Measurements from ENCODE around the gene FAM193B. TPM values are rescaled to one million over a fixed set of nuclear protein-coding genes. Genes with fewer than 3 reads are reported as not detected.

FAM193B gene
- total RNA-seq, 2 experiments from 2014 or later, result 58.7 to 59.3 TPM

GRCh38 chr5:177483042-177483441 lies 71.3 kb downstream of the FAM193B start:
- CTCF ChIA-PET, result interaction anchor here (1.3 to 1.6 kb wide), 2 partner anchors 10 to 14 kb away, joined by 3 to 13 read pairs; partner anchors contain the start of gene PDLIM7

GRCh38 chr5:177482359-177482795 lies 72.0 kb downstream of the FAM193B start:
- CTCF ChIA-PET, result interaction anchor here (1.3 to 1.6 kb wide), 2 partner anchors 11 to 15 kb away, joined by 3 to 13 read pairs; partner anchors contain the start of gene PDLIM7
- POLR2A ChIA-PET, result no interaction called here

More at GRCh38 chr5:177483042-177483441, 71.3 kb downstream of the FAM193B start:
- POLR2A ChIA-PET, result interaction anchor here (0.6 kb wide), 1 partner anchor 11 kb away, joined by 4 read pairs; no protein-coding TSS in a partner anchor

DNA sequence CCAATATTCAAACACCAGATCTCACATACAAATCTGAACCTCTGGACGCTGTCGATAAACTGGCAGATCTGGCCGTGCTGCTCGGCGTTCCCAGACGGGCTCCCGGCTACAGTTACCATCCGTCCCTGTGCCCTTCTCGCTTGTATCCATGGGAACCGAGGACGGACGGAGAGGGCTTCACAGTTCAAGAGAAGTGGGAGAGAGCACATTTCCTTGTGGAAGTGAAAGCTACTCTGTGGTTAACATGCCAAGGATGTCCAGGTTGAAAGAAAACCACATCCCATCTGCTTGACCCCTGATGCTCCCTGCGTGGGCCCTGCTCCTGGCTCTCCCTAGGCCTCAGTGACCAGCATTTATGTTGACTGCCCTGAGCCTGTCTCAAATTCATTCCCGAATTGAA lies 74.6 kb downstream of the FAM193B start:
- CTCF ChIA-PET, result interaction anchor here (1.1 to 3.6 kb wide), 3 partner anchors 12 to 24 kb away, joined by 4 to 16 read pairs (median 4); no protein-coding TSS in a partner anchor

GRCh38 chr5:177478711-177479646 lies 75.4 kb downstream of the FAM193B start:
- POLR2A ChIA-PET, result interaction anchor here (0.6 kb wide), 1 partner anchor 14 kb away, joined by 3 read pairs; no protein-coding TSS in a partner anchor
- CTCF ChIA-PET, result interaction anchor here (0.8 to 3.6 kb wide), 7 partner anchors 13 to 88 kb away, joined by 3 to 16 read pairs (median 3); no protein-coding TSS in a partner anchor

More for the DNA sequence above, 74.6 kb downstream of the FAM193B start:
- POLR2A ChIA-PET, result interaction anchor here (0.6 kb wide), 1 partner anchor 101 kb away, joined by 3 read pairs; no protein-coding TSS in a partner anchor

- CTCF ChIA-PET, result interaction anchor here (0.8 to 3.6 kb wide), 8 partner anchors 14 to 87 kb away, joined by 3 to 16 read pairs (median 4); no protein-coding TSS in a partner anchor
- POLR2A ChIA-PET, result no interaction called here
These were observed 76.5 kb downstream of the FAM193B start for GRCh38 chr5:177477701-177478477.

DNA sequence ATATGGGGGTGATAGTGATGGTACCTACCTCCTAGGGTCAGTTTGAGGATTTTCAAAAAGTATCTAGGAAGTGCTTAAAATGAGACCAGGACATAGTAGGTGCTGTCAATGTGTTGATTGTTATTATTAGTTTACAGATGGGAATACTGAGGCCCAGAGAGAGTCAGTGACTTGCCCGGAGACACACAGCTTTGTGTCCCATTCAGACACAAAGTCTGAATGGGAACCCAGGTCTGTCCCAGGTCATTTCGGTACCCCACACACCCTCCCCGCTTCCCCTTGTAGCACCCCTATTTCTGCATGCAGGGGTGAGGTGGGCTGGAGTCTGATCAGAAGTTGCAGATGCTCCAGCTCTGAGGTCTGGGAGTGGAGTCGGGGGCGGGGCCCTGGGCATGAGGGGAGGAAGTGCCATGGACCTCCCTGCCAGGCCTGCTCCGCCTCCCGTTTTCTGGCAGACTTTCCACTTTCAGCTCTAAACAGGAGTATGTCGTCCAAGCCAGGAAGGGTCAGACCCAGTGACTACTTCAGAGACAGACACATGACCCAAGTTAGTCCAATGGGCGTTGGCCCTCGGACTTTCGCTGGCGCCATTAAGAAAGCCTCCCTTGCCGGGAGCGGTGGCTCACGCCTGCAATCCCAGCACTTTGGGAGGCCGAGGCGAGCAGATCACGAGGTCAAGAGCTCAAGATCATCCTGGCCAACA lies 77.7 kb downstream of the FAM193B start:
- POLR2A ChIA-PET, result interaction anchor here (0.6 kb wide), 1 partner anchor 16 kb away, joined by 4 read pairs; no protein-coding TSS in a partner anchor
- CTCF ChIA-PET, result interaction anchor here (1.1 to 9.1 kb wide), 4 partner anchors 20 to 172 kb away, joined by 3 to 84 read pairs (median 4); partner anchors contain the start of gene SLC34A1

DNA sequence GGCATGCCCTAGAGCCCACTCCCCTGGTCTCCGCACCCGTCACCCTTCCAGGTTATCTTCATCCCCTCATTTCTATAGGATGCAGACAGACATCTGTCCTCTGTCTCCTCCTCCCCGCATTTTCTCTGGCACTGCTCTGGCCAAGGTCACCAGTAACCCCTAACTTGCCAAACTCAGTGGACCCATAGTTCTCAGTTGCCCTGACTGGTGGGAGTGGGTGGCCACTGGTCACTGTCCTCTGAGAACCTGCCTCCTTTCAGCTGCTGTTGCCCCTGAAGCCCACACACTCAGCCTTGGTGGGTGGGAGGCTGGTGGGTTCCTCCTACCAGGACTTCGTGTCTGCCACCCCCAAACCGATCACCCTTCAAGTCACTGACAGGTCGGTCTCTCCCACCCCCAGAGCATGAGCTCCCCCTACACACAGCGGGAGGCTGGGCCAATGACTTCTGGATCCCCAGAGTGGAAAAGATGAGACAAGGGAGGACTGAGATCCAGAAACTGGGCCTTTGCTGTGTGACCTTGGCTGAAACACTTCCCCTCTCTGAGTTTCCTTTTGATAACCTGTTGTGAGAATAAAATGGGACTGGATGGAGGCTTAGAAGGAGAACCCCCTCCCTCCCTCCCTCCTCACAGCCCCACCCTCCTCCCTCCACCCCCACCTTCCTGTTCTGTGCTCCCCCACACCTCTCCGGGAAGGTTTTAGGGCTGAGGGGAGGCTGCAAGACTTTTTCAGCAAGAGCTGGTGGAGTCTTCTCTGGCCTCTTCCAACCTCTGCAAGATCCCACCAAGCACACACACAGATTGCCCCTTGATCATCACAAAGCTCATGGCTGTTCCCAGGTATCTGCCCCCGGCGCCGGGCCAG lies 78.6 kb downstream of the FAM193B start:
- ChIA-PET POLR2A (interaction anchor here (0.6 to 1.0 kb wide), 3 partner anchors 14 to 20 kb away, joined by 3 to 4 read pairs (median 4); no protein-coding TSS in a partner anchor), CTCF (interaction anchor here (1.0 to 9.1 kb wide), 5 partner anchors 19 to 171 kb away, joined by 3 to 84 read pairs (median 4); partner anchors contain the start of gene SLC34A1)

GRCh38 chr5:177474846-177475562 lies 79.4 kb downstream of the FAM193B start:
- CTCF ChIA-PET, result interaction anchor here (1.0 to 9.1 kb wide), 4 partner anchors 18 to 90 kb away, joined by 3 to 84 read pairs (median 5); partner anchors contain the start of gene SLC34A1
- POLR2A ChIA-PET, result interaction anchor here (0.6 to 1.0 kb wide), 2 partner anchors 13 to 20 kb away, joined by 3 to 4 read pairs; no protein-coding TSS in a partner anchor

DNA sequence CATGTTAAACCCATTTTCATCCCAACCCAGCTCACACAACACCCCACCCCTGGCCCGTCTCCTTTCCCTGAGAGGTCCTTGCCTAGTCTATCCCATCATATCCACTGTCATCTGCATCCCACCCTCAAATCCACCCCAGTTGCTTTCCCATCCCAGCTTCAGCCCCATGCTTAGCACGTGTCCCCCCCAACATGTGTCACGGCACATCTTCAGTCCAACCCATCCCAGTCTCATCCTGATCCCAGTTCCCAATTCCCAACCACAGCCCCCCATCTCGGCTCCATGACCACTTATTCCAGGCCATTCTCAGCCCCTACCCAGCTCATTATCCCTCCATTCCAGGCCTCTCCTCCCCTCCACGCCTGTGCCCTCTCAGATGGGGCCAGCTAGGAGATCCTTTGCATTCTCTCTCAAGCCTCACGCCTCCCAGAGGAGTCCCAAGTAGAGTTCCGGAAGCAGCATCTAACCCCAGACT lies 80.3 kb downstream of the FAM193B start:
- POLR2A ChIA-PET, result no interaction called here
- CTCF ChIA-PET, result interaction anchor here (1.0 to 9.1 kb wide), 3 partner anchors 17 to 27 kb away, joined by 3 to 84 read pairs (median 7); no protein-coding TSS in a partner anchor

- ChIA-PET CTCF (interaction anchor here (1.0 to 9.1 kb wide), 5 partner anchors 10 to 28 kb away, joined by 3 to 84 read pairs (median 4); no protein-coding TSS in a partner anchor), POLR2A (interaction anchor here (1.3 to 2.0 kb wide), 4 partner anchors 18 to 70 kb away, joined by 3 to 17 read pairs (median 6); no protein-coding TSS in a partner anchor)
These were observed 80.8 kb downstream of the FAM193B start, which contains the start of gene DBN1 for GRCh38 chr5:177473443-177474001. Gene DBN1, minus strand, starts transcription at chr5:177473634. Its CDS starts 113 bp downstream, at chr5:177473521.

- CTCF ChIA-PET, result interaction anchor here (0.7 to 9.1 kb wide), 10 partner anchors 9 to 160 kb away, joined by 3 to 84 read pairs (median 4); partner anchors contain the start of gene DDX41
- POLR2A ChIA-PET, result interaction anchor here (0.6 to 2.2 kb wide), 11 partner anchors 9 to 161 kb away, joined by 3 to 17 read pairs (median 5); partner anchors contain the start of genes GRK6, MXD3 and PDLIM7
These were observed 81.6 kb downstream of the FAM193B start for GRCh38 chr5:177472460-177473442.

GRCh38 chr5:177471610-177472356 lies 82.6 kb downstream of the FAM193B start:
- POLR2A ChIA-PET, result interaction anchor here (0.5 to 2.2 kb wide), 13 partner anchors 8 to 160 kb away, joined by 3 to 17 read pairs (median 5); partner anchors contain the start of genes GRK6, MXD3 and PDLIM7
- CTCF ChIA-PET, result interaction anchor here (0.8 to 9.1 kb wide), 10 partner anchors 15 to 93 kb away, joined by 3 to 84 read pairs (median 4); partner anchors contain the start of gene DDX41

Measured in activated CD8-positive, alpha-beta memory T cell treated with anti-CD3 and anti-CD28 coated beads for 36 hours (primary cell).